C4-2B (cell line): Measurements from ENCODE around the gene NRP2.

Source experiments
- H3K27ac ChIP-seq: fragments of 450-650 bp; 2 replicates; pipeline ENCODE4 v1.5.1; 2017
- CTCF ChIP-seq: fragments of 450-650 bp; conservative IDR thresholded peaks from 2 replicates; pipeline ENCODE4 v1.5.1; 2017; ENCODE audit warnings: mild to moderate bottlenecking
- ZFX ChIP-seq: fragments of 450-650 bp; IDR thresholded peaks from 2 replicates; pipeline ENCODE4 v1.6.1; 2017

The NRP2 gene

GRCh38 chr2:205719847-205720246 is 37.5 kb downstream of the NRP2 start:
- H3K27ac ChIP-seq = no peak overlapping the region
- no peak for TF ChIP-seq ZFX
- TF ChIP-seq CTCF = no peak

- no peak overlapping the region for H3K27ac ChIP-seq
- no peak for TF ChIP-seq CTCF
- TF ChIP-seq ZFX = no peak
These were observed 38.2 kb downstream of the NRP2 start for GRCh38 chr2:205720451-205720902.

GRCh38 chr2:205721057-205721449 is 38.8 kb downstream of the NRP2 start:
- TF ChIP-seq CTCF (peak; percentile 33), ZFX (no peak)
- no peak overlapping the region for H3K27ac ChIP-seq

- TF ChIP-seq CTCF (no peak), ZFX (no peak)
- H3K27ac ChIP-seq = no peak overlapping the region
These were observed 40.1 kb downstream of the NRP2 start for GRCh38 chr2:205722283-205722918.

- TF ChIP-seq ZFX (no peak), CTCF (no peak)
- no peak overlapping the region for H3K27ac ChIP-seq
These were observed 40.9 kb downstream of the NRP2 start for GRCh38 chr2:205723179-205723578.

GRCh38 chr2:205725059-205725458 is 42.8 kb downstream of the NRP2 start:
- TF ChIP-seq CTCF (no peak), ZFX (no peak)
- no peak overlapping the region for H3K27ac ChIP-seq

- TF ChIP-seq CTCF (no peak), ZFX (no peak)
- H3K27ac ChIP-seq = no peak overlapping the region
These were observed 44.2 kb downstream of the NRP2 start for GRCh38 chr2:205726506-205726905.
